Spleen (tissue), 7 donors: ENCODE results near the gene SLC1A4.

Source experiments
- POLR2A ChIP-seq, 3 donors: fragments of 450-650 bp; IDR thresholded peaks; one replicate each; pipeline ENCODE4 v1.5.1; 2017; ENCODE audit warnings: antibody characterized with exemption in 3 of 3, mild to moderate bottlenecking in 1 of 3
- TF ChIP-seq, protein P1 (sequence below), 11 experiments: fragments of 200-600 bp in 7 of 11; fragments of 450-650 bp in 4 of 11; sonication (generic) in 4 of 11; IDR thresholded peaks in 8 of 11; conservative IDR thresholded peaks in 3 of 11; 1 replicate in 7 of 11; 2 replicates in 4 of 11; pipeline versions ENCODE4 v1.4.0 to v1.8.0; 2016 to 2021; ENCODE audit warnings: antibody characterized with exemption in 11 of 11, inconsistent platforms in 4 of 11, mild to moderate bottlenecking in 1 of 11
- donor health status: DM: no; HTN: no; CAD: no; lungs with moderate emphysema.
- donor health status: DM: no; HTN: no; CAD: no.
- donor health status: DM: no; HTN: no; CAD: no.

DNA sequence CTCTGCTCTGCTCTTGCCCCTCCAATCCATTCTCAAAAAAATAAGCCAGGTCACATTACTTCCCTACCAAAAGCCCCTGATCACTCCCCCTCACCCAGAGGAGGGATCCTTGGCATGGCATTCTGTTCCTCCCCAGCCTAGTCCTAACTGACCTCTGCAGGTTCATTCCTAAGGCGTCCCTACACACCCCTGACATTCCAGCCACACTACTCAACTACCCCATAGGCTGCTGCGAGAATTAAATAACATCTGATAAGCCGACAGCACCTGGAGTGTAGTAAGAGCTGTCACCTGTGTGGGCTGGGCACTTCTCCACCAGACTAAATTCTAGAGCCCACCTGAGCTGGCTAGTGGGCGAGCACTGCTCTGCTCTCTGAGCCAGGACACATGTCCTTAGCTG, 44.7 kb upstream of the SLC1A4 start:
- no peak for TF ChIP-seq POLR2A (IDR thresholded peaks at IDR 0.05)
- TF ChIP-seq, protein P1, sequence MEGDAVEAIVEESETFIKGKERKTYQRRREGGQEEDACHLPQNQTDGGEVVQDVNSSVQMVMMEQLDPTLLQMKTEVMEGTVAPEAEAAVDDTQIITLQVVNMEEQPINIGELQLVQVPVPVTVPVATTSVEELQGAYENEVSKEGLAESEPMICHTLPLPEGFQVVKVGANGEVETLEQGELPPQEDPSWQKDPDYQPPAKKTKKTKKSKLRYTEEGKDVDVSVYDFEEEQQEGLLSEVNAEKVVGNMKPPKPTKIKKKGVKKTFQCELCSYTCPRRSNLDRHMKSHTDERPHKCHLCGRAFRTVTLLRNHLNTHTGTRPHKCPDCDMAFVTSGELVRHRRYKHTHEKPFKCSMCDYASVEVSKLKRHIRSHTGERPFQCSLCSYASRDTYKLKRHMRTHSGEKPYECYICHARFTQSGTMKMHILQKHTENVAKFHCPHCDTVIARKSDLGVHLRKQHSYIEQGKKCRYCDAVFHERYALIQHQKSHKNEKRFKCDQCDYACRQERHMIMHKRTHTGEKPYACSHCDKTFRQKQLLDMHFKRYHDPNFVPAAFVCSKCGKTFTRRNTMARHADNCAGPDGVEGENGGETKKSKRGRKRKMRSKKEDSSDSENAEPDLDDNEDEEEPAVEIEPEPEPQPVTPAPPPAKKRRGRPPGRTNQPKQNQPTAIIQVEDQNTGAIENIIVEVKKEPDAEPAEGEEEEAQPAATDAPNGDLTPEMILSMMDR (IDR thresholded peaks at IDR 0.05 in 8 of 11, conservative IDR thresholded peaks at IDR 0.05 in 3 of 11), result no peak
